ENCODE data around the gene ZNF92. TPM values are rescaled to one million over a fixed set of nuclear protein-coding genes. Genes with fewer than 3 reads are reported as not detected.

The ZNF92 gene
- total RNA-seq, 1 experiment from 2014 or later, result 9.4 TPM

DNA sequence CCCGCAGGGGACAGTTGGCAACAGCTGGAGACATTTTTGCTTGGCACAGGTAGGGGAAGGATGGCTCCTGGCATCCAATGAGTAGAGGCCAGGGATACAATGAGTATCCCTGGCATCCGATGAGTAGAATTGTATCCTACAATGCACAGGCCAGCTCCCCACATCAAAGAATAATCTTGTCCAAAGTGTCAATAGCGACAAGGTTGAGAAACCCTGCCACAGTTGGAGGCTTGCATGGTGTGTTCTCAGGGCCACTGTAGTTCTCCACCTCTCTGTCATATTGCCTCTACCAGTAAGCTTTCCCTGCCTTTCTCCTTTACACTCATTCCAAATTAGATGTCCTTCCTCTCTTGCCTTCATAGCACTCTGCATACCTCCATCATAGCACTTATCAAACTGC is 60.7 kb downstream of the ZNF92 start:
- no peak for TF ChIP-seq SIN3A (IDR thresholded peaks at IDR 0.05; ENCODE audit: low read depth)
- no peak for TF ChIP-seq JUND (IDR thresholded peaks at IDR 0.05)
- TF ChIP-seq ZBTB33 (IDR thresholded peaks at IDR 0.05; ENCODE audit: extremely low read depth, insufficient replicate concordance, low read length), result no peak
- no peak for TF ChIP-seq CBX3 (IDR thresholded peaks at IDR 0.05; ENCODE audit: low read depth)
- no peak for TF ChIP-seq CTCF (IDR thresholded peaks at IDR 0.05 in 2 of 3, conservative IDR thresholded peaks at IDR 0.05 in 1 of 3; ENCODE audit: borderline replicate concordance in 1 of 3, insufficient read depth in 1 of 3, low read depth in 2 of 3, low read length in 2 of 3)
- no peak for TF ChIP-seq SRF (IDR thresholded peaks at IDR 0.05; ENCODE audit: low read depth)
- no peak for TF ChIP-seq EGR1 (IDR thresholded peaks at IDR 0.05; ENCODE audit: low read depth)
- TF ChIP-seq ZFX (IDR thresholded peaks at IDR 0.05), result no peak
- TF ChIP-seq, protein P1, sequence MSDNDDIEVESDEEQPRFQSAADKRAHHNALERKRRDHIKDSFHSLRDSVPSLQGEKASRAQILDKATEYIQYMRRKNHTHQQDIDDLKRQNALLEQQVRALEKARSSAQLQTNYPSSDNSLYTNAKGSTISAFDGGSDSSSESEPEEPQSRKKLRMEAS (IDR thresholded peaks at IDR 0.05), result no peak
- TF ChIP-seq ATF3 (IDR thresholded peaks at IDR 0.05), result no peak
- TF ChIP-seq CEBPB (IDR thresholded peaks at IDR 0.05; ENCODE audit: low read depth), result no peak
- TF ChIP-seq, protein P2, sequence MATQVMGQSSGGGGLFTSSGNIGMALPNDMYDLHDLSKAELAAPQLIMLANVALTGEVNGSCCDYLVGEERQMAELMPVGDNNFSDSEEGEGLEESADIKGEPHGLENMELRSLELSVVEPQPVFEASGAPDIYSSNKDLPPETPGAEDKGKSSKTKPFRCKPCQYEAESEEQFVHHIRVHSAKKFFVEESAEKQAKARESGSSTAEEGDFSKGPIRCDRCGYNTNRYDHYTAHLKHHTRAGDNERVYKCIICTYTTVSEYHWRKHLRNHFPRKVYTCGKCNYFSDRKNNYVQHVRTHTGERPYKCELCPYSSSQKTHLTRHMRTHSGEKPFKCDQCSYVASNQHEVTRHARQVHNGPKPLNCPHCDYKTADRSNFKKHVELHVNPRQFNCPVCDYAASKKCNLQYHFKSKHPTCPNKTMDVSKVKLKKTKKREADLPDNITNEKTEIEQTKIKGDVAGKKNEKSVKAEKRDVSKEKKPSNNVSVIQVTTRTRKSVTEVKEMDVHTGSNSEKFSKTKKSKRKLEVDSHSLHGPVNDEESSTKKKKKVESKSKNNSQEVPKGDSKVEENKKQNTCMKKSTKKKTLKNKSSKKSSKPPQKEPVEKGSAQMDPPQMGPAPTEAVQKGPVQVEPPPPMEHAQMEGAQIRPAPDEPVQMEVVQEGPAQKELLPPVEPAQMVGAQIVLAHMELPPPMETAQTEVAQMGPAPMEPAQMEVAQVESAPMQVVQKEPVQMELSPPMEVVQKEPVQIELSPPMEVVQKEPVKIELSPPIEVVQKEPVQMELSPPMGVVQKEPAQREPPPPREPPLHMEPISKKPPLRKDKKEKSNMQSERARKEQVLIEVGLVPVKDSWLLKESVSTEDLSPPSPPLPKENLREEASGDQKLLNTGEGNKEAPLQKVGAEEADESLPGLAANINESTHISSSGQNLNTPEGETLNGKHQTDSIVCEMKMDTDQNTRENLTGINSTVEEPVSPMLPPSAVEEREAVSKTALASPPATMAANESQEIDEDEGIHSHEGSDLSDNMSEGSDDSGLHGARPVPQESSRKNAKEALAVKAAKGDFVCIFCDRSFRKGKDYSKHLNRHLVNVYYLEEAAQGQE (IDR thresholded peaks at IDR 0.05; ENCODE audit: low read depth), result no peak
- TF ChIP-seq YY1 (IDR thresholded peaks at IDR 0.05; ENCODE audit: extremely low read depth, insufficient replicate concordance, low read depth, low read length), result no peak
- no peak for TF ChIP-seq RAD21 (IDR thresholded peaks at IDR 0.05; ENCODE audit: low read depth)
- TF ChIP-seq ELF1 (IDR thresholded peaks at IDR 0.05; ENCODE audit: borderline replicate concordance, low read depth), result no peak
- TF ChIP-seq EZH2 (IDR thresholded peaks at IDR 0.05), result no peak
- no peak for TF ChIP-seq TCF7L2 (IDR thresholded peaks at IDR 0.05; ENCODE audit: borderline replicate concordance, extremely low read depth, insufficient read depth, insufficient read length)
- no peak for TF ChIP-seq EZH2phosphoT487 (IDR thresholded peaks at IDR 0.05; ENCODE audit: borderline replicate concordance)
- TF ChIP-seq SP1 (IDR thresholded peaks at IDR 0.05; ENCODE audit: low read depth), result no peak
- TF ChIP-seq ZNF274 (IDR thresholded peaks at IDR 0.05; ENCODE audit: low read depth, low read length), result no peak
- Histone ChIP-seq H3K79me2 (ENCODE audit: insufficient read depth, low read length) (no peaks in the 10 kb centered on the region), H3K4me2 (ENCODE audit: low read length) (no peak overlapping the region), H4K20me1 (ENCODE audit: insufficient read depth) (no peaks in the 10 kb centered on the region), H3K9me3 (ENCODE audit: control insufficient read depth in 1 of 2, insufficient read depth in 1 of 2, low read depth in 1 of 2, low read length in 2 of 2) (peaks cover 3 to 16% of the 10 kb centered on the region in 2 experiments; a peak in 1 of 4 replicates), H3K27ac (ENCODE audit: low read depth, low read length) (no peak overlapping the region), H3K4me3 (replicated peaks in 1 of 2; ENCODE audit: low read depth in 1 of 2, low read length in 2 of 2) (no peak overlapping the region), H3K27me3 (ENCODE audit: insufficient read depth, low read length) (no peaks in the 10 kb centered on the region), H3K4me1 (ENCODE audit: control insufficient read depth in 1 of 2, insufficient read depth in 2 of 2, low read length in 2 of 2) (peaks cover 0 to 12% of the 10 kb centered on the region in 2 experiments; a peak in 1 of 4 replicates), H3K9me2 (ENCODE audit: insufficient read depth) (no peaks in the 10 kb centered on the region), H3K9ac (ENCODE audit: low read length) (no peak overlapping the region), H3K36me3 (ENCODE audit: control insufficient read depth in 1 of 2, insufficient read depth in 2 of 2, low read length in 2 of 2) (no peaks in the 10 kb centered on the region), H2AFZ (ENCODE audit: low read depth, low read length, poor library complexity, severe bottlenecking) (no peak overlapping the region)
- ChIA-PET CTCF (no interaction called here), POLR2A (no interaction called here), RAD21 (ENCODE audit: low non-redundant PET in 1 of 2, low total read pairs in 2 of 2, uncharacterized antibody in 2 of 2, unreplicated experiment in 2 of 2) (no interaction called here)
- intact Hi-C loops (cut with micrococcal nuclease), result no loop called here
- no peak for DNase-seq (ENCODE audit: low read depth, low spot score)
- no TSS peak for BruUV-seq (replicated peaks)
- no peak for ATAC-seq

Measured in HCT116 (cell line).